Measurements from ENCODE around the gene ZXDC.

Gene ZXDC

GRCh38 chr3:126413693-126414080 lies 62.0 kb downstream of the ZXDC start:
- H3K27me3 ChIP-seq (replicated peaks; ENCODE audit: control insufficient read depth, insufficient read depth, low read length): peaks cover 1% of the 10 kb centered on the region; the same call in 1 of the 2 replicates
- H3K36me3 ChIP-seq (ENCODE audit: control insufficient read depth, insufficient read depth, low read length): no peaks in the 10 kb centered on the region
- no peak for DNase-seq (ENCODE audit: extremely low read depth, insufficient read length)
- H3K4me3 ChIP-seq (replicated peaks; ENCODE audit: low read depth, low read length): no peak overlapping the region
- no peak for TF ChIP-seq CTCF (IDR thresholded peaks at IDR 0.05; ENCODE audit: insufficient read depth, low read length, poor library complexity, severe bottlenecking)

DNA sequence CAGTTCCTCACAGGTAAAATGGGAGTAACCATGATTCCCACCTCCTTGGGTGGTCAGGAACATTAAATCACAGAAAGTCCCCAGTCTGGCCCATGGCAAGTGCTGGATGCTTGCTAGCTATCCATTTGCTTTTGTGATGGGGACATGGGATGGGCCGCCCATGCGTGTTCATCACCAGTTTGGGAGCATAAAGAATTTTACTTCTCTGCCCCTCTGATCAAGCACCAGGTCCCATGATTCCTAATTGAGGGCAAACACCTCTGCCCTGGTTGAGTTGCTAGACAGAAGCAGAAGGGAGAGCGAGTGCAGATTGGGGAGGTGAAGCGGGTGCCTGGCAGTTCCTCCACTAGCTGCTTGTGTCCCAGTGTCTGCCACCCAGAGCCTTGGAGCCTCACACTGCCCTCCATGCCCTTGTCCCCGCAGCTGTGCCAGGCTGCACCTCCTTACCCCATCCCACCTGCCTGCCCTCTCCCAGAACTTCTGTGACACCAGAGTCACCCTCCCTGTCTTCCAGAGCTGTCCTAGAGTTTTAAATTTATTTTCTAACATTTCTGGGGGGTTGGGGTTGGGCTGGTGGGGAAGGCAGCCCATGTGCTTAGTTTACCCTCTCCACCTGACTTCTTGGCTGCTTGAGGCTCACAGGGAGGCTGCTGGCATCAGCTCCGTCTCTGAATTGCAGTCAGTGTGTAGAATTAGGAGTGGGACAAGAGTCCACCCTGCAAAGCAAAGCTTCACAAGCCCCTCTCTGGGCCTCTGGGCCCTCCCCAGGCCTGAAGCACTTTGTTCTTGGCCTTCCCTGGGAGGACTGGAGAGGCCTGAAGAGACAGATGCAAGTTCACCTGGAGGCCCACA lies 62.6 kb downstream of the ZXDC start:
- no peak for DNase-seq (ENCODE audit: extremely low read depth, insufficient read length)
- no peak for TF ChIP-seq CTCF (IDR thresholded peaks at IDR 0.05; ENCODE audit: insufficient read depth, low read length, poor library complexity, severe bottlenecking)
- Histone ChIP-seq H3K4me3 (replicated peaks; ENCODE audit: low read depth, low read length) (no peak overlapping the region), H3K36me3 (ENCODE audit: control insufficient read depth, insufficient read depth, low read length) (no peaks in the 10 kb centered on the region), H3K27me3 (replicated peaks; ENCODE audit: control insufficient read depth, insufficient read depth, low read length) (peaks cover 1% of the 10 kb centered on the region; the same call in 1 of the 2 replicates)

DNA sequence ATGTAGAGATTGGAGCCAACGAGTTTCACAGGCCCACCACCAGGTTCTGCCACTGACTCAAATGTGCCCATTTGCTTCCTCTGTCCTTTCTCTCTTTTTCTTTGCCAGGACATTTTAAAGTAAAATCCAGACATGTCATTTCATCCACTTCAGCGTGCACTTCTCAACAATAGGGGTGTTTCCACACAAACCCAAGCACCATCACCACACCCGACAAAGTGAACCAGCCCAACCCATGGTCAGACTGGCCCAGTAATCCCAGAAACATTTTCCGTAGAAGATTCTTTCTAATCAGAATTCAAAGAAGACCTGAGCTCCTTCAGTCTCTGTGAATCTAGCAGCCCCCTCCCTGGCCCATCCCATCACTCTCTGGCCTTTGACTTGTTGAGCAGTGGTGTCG lies 67.6 kb downstream of the ZXDC start:
- Histone ChIP-seq H3K27me3 (replicated peaks; ENCODE audit: control insufficient read depth, insufficient read depth, low read length) (no peaks in the 10 kb centered on the region; the same call in 1 of the 2 replicates), H3K4me3 (replicated peaks; ENCODE audit: low read depth, low read length) (no peak overlapping the region), H3K36me3 (ENCODE audit: control insufficient read depth, insufficient read depth, low read length) (no peaks in the 10 kb centered on the region)
- no peak for DNase-seq (ENCODE audit: extremely low read depth, insufficient read length)
- TF ChIP-seq CTCF (IDR thresholded peaks at IDR 0.05; ENCODE audit: insufficient read depth, low read length, poor library complexity, severe bottlenecking): no peak

DNA sequence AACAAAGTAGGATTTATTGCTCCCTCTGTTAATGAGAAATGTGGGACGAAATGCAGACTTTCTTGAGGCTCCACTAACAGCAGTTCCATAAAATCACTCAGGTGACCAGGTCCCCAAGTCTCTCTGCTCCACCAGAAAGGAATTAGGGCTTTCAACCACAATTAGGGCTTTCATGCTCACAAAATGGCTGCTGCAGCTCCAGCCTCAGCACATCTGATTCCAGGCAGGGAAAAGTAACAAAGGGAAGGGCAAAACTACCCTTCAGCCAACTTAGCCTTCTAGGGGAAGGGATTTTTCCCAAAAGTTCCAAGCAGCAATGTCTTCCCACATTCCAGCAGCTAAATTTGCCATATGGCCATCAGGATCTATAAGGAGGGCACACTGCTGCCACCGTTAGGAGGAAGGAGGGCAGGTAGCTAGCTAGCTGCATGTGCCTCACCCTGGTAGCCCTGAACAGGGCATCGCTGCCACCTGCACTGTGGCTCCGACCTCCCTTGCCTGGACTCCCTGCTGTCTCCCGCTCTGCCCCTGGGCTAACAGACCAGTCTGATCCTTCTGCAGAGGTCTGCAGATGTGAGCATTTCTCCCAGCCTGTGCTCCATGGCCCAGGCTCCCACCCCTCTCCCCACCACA lies 68.2 kb downstream of the ZXDC start:
- no peaks in the 10 kb centered on the region for H3K36me3 ChIP-seq (ENCODE audit: control insufficient read depth, insufficient read depth, low read length)
- no peaks in the 10 kb centered on the region; the same call in 1 of the 2 replicates for H3K27me3 ChIP-seq (replicated peaks; ENCODE audit: control insufficient read depth, insufficient read depth, low read length)
- peak; percentile 14 for TF ChIP-seq CTCF (IDR thresholded peaks at IDR 0.05; ENCODE audit: insufficient read depth, low read length, poor library complexity, severe bottlenecking)
- H3K4me3 ChIP-seq (replicated peaks; ENCODE audit: low read depth, low read length): no peak overlapping the region
- no peak for DNase-seq (ENCODE audit: extremely low read depth, insufficient read length)

DNA sequence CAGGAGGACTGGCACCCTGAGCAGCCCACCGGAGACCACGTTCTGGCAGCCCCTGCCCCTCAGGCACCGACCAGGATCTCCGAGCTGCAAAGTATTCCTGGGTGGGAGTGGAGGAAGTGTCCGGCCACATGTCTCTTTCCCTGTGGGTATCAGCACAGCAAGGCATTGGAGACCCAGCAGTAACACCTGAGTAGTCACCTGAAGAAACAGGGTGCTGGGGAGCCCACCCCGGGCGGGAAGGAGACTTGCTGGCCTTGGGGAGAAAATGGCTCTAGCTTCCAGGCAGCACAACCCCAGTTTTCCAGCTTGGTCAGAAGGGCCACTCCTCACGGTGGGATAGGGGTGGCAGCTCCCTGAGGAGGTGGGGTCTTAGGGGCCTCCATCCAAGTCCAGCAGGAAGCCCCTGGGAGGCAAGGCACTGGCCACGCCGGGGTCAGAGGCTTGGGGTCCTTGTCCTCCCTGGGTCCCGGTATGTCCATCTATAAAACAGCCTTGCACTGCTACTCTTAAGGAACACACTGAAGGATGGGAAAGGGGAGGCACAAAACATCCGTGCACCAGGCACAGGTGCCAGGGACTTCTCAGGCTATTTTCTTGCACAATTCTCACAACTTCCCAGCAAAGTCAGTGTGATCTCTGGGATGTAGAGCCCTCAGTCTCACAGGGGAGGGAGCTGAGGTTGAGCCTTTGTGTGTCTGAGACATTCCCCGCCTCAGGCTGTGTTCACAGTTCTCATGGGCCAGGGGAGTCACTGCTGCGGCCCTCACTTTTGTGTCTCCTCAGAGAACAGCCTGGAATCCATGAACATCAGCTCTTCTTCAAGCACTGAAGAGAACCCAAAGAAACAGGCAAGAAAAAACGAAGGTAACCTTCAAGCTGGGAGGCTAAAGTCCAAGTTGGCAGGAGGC lies 69.0 kb downstream of the ZXDC start:
- no peak for TF ChIP-seq CTCF (IDR thresholded peaks at IDR 0.05; ENCODE audit: insufficient read depth, low read length, poor library complexity, severe bottlenecking)
- H3K27me3 ChIP-seq (replicated peaks; ENCODE audit: control insufficient read depth, insufficient read depth, low read length): no peaks in the 10 kb centered on the region; the same call in 1 of the 2 replicates
- no peak for DNase-seq (ENCODE audit: extremely low read depth, insufficient read length)

More for the DNA sequence above, 69.0 kb downstream of the ZXDC start:
- no peak overlapping the region for H3K4me3 ChIP-seq (replicated peaks; ENCODE audit: low read depth, low read length)
- H3K36me3 ChIP-seq (ENCODE audit: control insufficient read depth, insufficient read depth, low read length): no peaks in the 10 kb centered on the region

Measured in GM06990 (cell line).